GM12878 (cell line): ENCODE results near the gene HCK. TPM values are rescaled to one million over a fixed set of nuclear protein-coding genes. Genes with fewer than 3 reads are reported as not detected.

ENCODE experiments used
- ATAC-seq: fragments of 200-7000 bp; cut with Tn5 transposase; 3 replicates; pipeline ENCODE4 v1.9.1; 2020; ENCODE audit warnings: mild to moderate bottlenecking, moderate library complexity
- BruUV-seq: library from RNA; stranded (reverse); fragments of 400-500 nt; replicated peaks from 2 replicates; lab custom pipeline; 2021; lab: Mats Ljungman, UMichigan
- CTCF ChIA-PET: fragments of 300-600 bp; sonication (Branson Sonifier 250); formaldehyde crosslinking; extraction: SDS; loops from one replicate; lab custom pipeline; 2021; ENCODE audit warnings: inconsistent platforms; lab: Yijun Ruan, JAX
- POLR2A ChIA-PET: fragments of 350-600 bp; formaldehyde crosslinking; extraction: SDS; loops from one replicate; lab custom pipeline; 2021; ENCODE audit warnings: inconsistent platforms; lab: Charles Lee
- RAD21 ChIA-PET: fragments of 300-600 bp; sonication (Branson Sonifier 250); formaldehyde crosslinking; loops from one replicate; lab custom pipeline; 2023; ENCODE audit warnings: antibody characterized with exemption; ENCODE audit not compliant: unreplicated experiment; lab: Charles Lee
- SMC1A ChIA-PET: fragments of 300-600 bp; sonication (Branson Sonifier 250); formaldehyde crosslinking; loops from one replicate; lab custom pipeline; 2023; ENCODE audit not compliant: unreplicated experiment, uncharacterized antibody; lab: Charles Lee
- DNase-seq: peaks from one replicate; pipeline ENCODE4 v3.0.0-alpha.2; 2011; ENCODE audit warnings: low read depth, low spot score
- FAIRE-seq: peaks from 3 replicates; lab custom pipeline; 2011; peaks lifted over from hg19 to GRCh38; lab: Jason Lieb, UNC
- H2AFZ ChIP-seq: 2 replicates; pipeline ENCODE4 v1.6.0; 2011; ENCODE audit warnings: low read depth, low read length, control low read depth; ENCODE audit not compliant: control insufficient read depth
- H3K27ac ChIP-seq: 2 replicates; pipeline ENCODE4 v1.5.1; 2011; ENCODE audit warnings: control low read depth; ENCODE audit not compliant: control insufficient read depth, insufficient read depth
- H3K27me3 ChIP-seq, 2 experiments: replicated peaks in 1 of 2; 2 replicates each; pipeline versions ENCODE4 v1.6.0 to v1.6.1; 2011; ENCODE audit warnings: low read length in 1 of 2; ENCODE audit not compliant: control insufficient read depth in 2 of 2, insufficient read depth in 2 of 2
- H3K36me3 ChIP-seq, 2 experiments: 2 replicates each; pipeline ENCODE4 v1.5.1; 2011; ENCODE audit warnings: low read length in 1 of 2; ENCODE audit not compliant: control insufficient read depth in 2 of 2, insufficient read depth in 2 of 2
- H3K4me1 ChIP-seq: 2 replicates; pipeline ENCODE4 v1.6.1; 2011; ENCODE audit warnings: mild to moderate bottlenecking, low read length, moderate library complexity, mixed read lengths; ENCODE audit not compliant: control insufficient read depth, insufficient read depth
- H3K4me2 ChIP-seq: 2 replicates; pipeline ENCODE4 v1.6.0; 2011; ENCODE audit warnings: control low read depth; ENCODE audit not compliant: control insufficient read depth, insufficient read depth
- H3K4me3 ChIP-seq: fragments of 200-600 bp; sonication (generic); 2 replicates; pipeline ENCODE4 v1.5.1; 2016
- H3K79me2 ChIP-seq: 2 replicates; pipeline ENCODE4 v1.6.0; 2011; ENCODE audit warnings: low read length; ENCODE audit not compliant: control insufficient read depth, insufficient read depth
- H3K9ac ChIP-seq: 2 replicates; pipeline ENCODE4 v1.8.0; 2011; ENCODE audit warnings: low read length, control low read depth, mixed read lengths; ENCODE audit not compliant: control insufficient read depth, insufficient read depth
- H3K9me3 ChIP-seq: replicated peaks from 3 replicates; pipeline ENCODE4 v1.5.1; 2011; ENCODE audit warnings: mild to moderate bottlenecking, low read length; ENCODE audit not compliant: control insufficient read depth, insufficient read depth
- H4K20me1 ChIP-seq: 2 replicates; pipeline ENCODE4 v1.6.0; 2011; ENCODE audit not compliant: control insufficient read depth, insufficient read depth
- ATF7 ChIP-seq: fragments of 450-650 bp; IDR thresholded peaks from 2 replicates; pipeline ENCODE4 v1.6.1; 2016; ENCODE audit warnings: low read depth, mild to moderate bottlenecking
- CEBPB ChIP-seq, 2 experiments: fragments of 150-350 bp in 1 of 2; IDR thresholded peaks; 2 replicates each; pipeline ENCODE4 v1.6.1; 2012 to 2014; ENCODE audit warnings: low read depth in 2 of 2, low read length in 2 of 2, borderline replicate concordance in 1 of 2, inconsistent platforms in 1 of 2
- EED ChIP-seq: sonication (generic); IDR thresholded peaks from 2 replicates; pipeline ENCODE4 v1.6.1; 2016; ENCODE audit warnings: antibody characterized with exemption, low read depth
- EZH2 ChIP-seq: IDR thresholded peaks from 2 replicates; pipeline ENCODE4 v1.6.1; 2012; ENCODE audit warnings: low read depth, mild to moderate bottlenecking, control low read depth, inconsistent platforms, low read length, borderline replicate concordance; ENCODE audit not compliant: control insufficient read depth
- HCFC1 ChIP-seq: fragments of 150-350 bp; IDR thresholded peaks from 2 replicates; pipeline ENCODE4 v1.6.1; 2014; ENCODE audit warnings: low read length
- MYB ChIP-seq: fragments of 150-350 bp; IDR thresholded peaks from 2 replicates; pipeline ENCODE4 v1.6.1; 2014; ENCODE audit warnings: mild to moderate bottlenecking, low read depth, low read length, borderline replicate concordance
- RUNX3 ChIP-seq: IDR thresholded peaks from 2 replicates; pipeline ENCODE4 v1.6.1; 2012; ENCODE audit warnings: low read length, inconsistent platforms
- TCF3 ChIP-seq: IDR thresholded peaks from 2 replicates; pipeline ENCODE4 v1.6.1; 2012; ENCODE audit warnings: low read depth, mild to moderate bottlenecking, low read length, borderline replicate concordance; ENCODE audit not compliant: insufficient read depth
- YY1 ChIP-seq: IDR thresholded peaks from 2 replicates; pipeline ENCODE4 v1.6.1; 2011; ENCODE audit warnings: low read depth, mild to moderate bottlenecking, low read length
- ZNF217 ChIP-seq: fragments of 450-650 bp; IDR thresholded peaks from 2 replicates; pipeline ENCODE4 v1.6.1; 2017; ENCODE audit warnings: antibody characterized with exemption, mild to moderate bottlenecking
- ZSCAN29 ChIP-seq: fragments of 450-650 bp; IDR thresholded peaks from 2 replicates; pipeline ENCODE4 v1.6.1; 2017; ENCODE audit warnings: mild to moderate bottlenecking, moderate library complexity
- WGBS: methylation state at CpG from one replicate; pipeline ENCODE4 v1.1.6; 2016; ENCODE audit warnings: low lambda C conversion rate; ENCODE audit not compliant: insufficient replicate concordance, insufficient coverage; ENCODE audit errors: missing lambda C conversion rate; 5-methylcytosine and 5-hydroxymethylcytosine counted together
- in situ Hi-C: fragments of 300-500 bp; cut with MboI; formaldehyde crosslinking; loops from 9 replicates; pipeline ENCODE4 v1.14.3; 2018; ENCODE audit warnings: mixed read lengths
- intact Hi-C: fragments of 100-400 bp; cut with micrococcal nuclease; formaldehyde crosslinking; loops from one replicate; pipeline ENCODE4 v1.14.2; 2022; ENCODE audit not compliant: unreplicated experiment
- polyA plus RNA-seq, 11 experiments: library from polyadenylated mRNA; depleted of rRNA in 4 of 11; unstranded in 6 of 11; stranded (reverse) in 5 of 11; fragments of >200 nt; fragmentation: Nextera tagmentation in 4 of 11; fragmentation: Illumina TruSeq in 1 of 11; extraction: Ambion mirVana in 4 of 11; extraction: Trizol in 1 of 11; gene quantifications; 1 replicate in 1 of 11; 2 replicates in 10 of 11; pipeline versions ENCODE4 v1.2.1 to v1.2.3, GENCODE V29; 2011 to 2016; ENCODE audit warnings: inconsistent platforms in 2 of 11, missing spikeins in 2 of 11, low read depth in 1 of 11
- total RNA-seq, 4 experiments: library from RNA; depleted of rRNA in 3 of 4; stranded (reverse); fragments of >200 nt in 3 of 4; fragmentation: Illumina TruSeq in 1 of 4; extraction: Trizol in 1 of 4; gene quantifications; 2 replicates each; pipeline versions ENCODE4 v1.2.1 to v1.2.3, GENCODE V29; 2013 to 2021
- TF ChIP-seq, protein P1 (sequence below): fragments of 450-650 bp; IDR thresholded peaks from 2 replicates; pipeline ENCODE4 v1.6.1; 2017; ENCODE audit warnings: antibody characterized with exemption, mild to moderate bottlenecking, moderate library complexity
- TF ChIP-seq, protein P2 (sequence below): fragments of 450-650 bp; IDR thresholded peaks from 2 replicates; pipeline ENCODE4 v1.6.1; 2017; ENCODE audit warnings: mild to moderate bottlenecking

HCK gene
- total and polyA plus RNA-seq, 10 of the 15 experiments (the other 5 are each of a cell fraction or from before 2014, with no cell fraction given) = 1.3 to 30.3 (median 18.5) TPM

GRCh38 chr20:32083469-32083868 lies 31.4 kb downstream of the HCK start (continued):
- TF ChIP-seq, protein P1, sequence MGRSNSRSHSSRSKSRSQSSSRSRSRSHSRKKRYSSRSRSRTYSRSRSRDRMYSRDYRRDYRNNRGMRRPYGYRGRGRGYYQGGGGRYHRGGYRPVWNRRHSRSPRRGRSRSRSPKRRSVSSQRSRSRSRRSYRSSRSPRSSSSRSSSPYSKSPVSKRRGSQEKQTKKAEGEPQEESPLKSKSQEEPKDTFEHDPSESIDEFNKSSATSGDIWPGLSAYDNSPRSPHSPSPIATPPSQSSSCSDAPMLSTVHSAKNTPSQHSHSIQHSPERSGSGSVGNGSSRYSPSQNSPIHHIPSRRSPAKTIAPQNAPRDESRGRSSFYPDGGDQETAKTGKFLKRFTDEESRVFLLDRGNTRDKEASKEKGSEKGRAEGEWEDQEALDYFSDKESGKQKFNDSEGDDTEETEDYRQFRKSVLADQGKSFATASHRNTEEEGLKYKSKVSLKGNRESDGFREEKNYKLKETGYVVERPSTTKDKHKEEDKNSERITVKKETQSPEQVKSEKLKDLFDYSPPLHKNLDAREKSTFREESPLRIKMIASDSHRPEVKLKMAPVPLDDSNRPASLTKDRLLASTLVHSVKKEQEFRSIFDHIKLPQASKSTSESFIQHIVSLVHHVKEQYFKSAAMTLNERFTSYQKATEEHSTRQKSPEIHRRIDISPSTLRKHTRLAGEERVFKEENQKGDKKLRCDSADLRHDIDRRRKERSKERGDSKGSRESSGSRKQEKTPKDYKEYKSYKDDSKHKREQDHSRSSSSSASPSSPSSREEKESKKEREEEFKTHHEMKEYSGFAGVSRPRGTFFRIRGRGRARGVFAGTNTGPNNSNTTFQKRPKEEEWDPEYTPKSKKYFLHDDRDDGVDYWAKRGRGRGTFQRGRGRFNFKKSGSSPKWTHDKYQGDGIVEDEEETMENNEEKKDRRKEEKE = no peak

DNA sequence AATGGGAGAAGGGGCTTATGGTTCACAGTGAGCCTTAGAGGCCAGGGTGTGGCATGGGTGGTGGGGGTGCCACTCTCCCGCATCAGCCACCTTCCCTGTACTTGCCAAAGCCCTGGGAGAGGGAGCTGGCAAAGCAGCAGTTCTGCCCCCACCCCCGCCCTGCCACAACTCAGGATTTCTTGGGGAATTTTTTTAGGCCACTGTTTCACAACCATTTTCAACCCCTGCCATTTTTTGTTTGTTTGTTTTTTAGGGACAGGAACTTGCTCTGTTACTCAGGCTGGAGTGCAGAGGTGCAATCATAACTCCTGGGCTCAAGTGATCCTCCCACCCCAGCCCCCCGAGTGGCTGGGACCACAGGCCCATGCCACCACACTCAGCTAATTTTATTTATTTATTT lies 35.0 kb downstream of the HCK start:
- Histone ChIP-seq H3K27ac (no peak overlapping the region), H3K36me3 (0 out of 4 replicates have a peak, but pooled peaks cover 0 to 2% of the 10 kb centered on the region in 2 experiments), H3K27me3 (no peaks in the 10 kb centered on the region; a peak in 1 of 4 replicates), H3K4me1 (peaks cover 14% of the 10 kb centered on the region), H3K9ac (no peak overlapping the region), H2AFZ (no peak overlapping the region), H3K4me2 (no peak overlapping the region), H3K4me3 (no peak overlapping the region), H4K20me1 (no peaks in the 10 kb centered on the region), H3K79me2 (no peaks in the 10 kb centered on the region), H3K9me3 (no peaks in the 10 kb centered on the region; the same call in 2 of the 3 replicates)
- ChIA-PET RAD21 (interaction anchor here (0.9 to 12.6 kb wide), 3 partner anchors 9 to 55 kb away, joined by 3 to 220 read pairs (median 4); no protein-coding TSS in a partner anchor), CTCF (interaction anchor here (0.5 to 9.2 kb wide), 5 partner anchors 45 to 564 kb away, joined by 3 to 298 read pairs (median 56); no protein-coding TSS in a partner anchor), SMC1A (interaction anchor here (1.0 to 12.2 kb wide), 6 partner anchors 21 to 172 kb away, joined by 3 to 344 read pairs (median 4); no protein-coding TSS in a partner anchor), POLR2A (interaction anchor here (0.9 to 1.1 kb wide), 2 partner anchors 47 to 55 kb away, joined by 3 read pairs; no protein-coding TSS in a partner anchor)
- ATAC-seq (no peak), DNase-seq (no peak), FAIRE-seq (no peak)
- in situ Hi-C loops = no loop called here
- intact Hi-C loops = no loop called here
- BruUV-seq = no TSS peak
- 38% methylated on average over 3 of the region's 3 CpGs for WGBS
- TF ChIP-seq ATF7 (no peak), ZSCAN29 (no peak), ZNF217 (no peak), EED (no peak), EZH2 (no peak), RUNX3 (no peak), CEBPB (IDR thresholded peaks at IDR 0.05; ENCODE audit: borderline replicate concordance in 1 of 2, low read depth in 2 of 2, low read length in 2 of 2) (no peak), MYB (no peak), TCF3 (no peak), HCFC1 (no peak), YY1 (no peak)
- TF ChIP-seq, protein P1 = no peak
- TF ChIP-seq, protein P2, sequence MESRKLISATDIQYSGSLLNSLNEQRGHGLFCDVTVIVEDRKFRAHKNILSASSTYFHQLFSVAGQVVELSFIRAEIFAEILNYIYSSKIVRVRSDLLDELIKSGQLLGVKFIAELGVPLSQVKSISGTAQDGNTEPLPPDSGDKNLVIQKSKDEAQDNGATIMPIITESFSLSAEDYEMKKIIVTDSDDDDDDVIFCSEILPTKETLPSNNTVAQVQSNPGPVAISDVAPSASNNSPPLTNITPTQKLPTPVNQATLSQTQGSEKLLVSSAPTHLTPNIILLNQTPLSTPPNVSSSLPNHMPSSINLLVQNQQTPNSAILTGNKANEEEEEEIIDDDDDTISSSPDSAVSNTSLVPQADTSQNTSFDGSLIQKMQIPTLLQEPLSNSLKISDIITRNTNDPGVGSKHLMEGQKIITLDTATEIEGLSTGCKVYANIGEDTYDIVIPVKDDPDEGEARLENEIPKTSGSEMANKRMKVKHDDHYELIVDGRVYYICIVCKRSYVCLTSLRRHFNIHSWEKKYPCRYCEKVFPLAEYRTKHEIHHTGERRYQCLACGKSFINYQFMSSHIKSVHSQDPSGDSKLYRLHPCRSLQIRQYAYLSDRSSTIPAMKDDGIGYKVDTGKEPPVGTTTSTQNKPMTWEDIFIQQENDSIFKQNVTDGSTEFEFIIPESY = no peak
